Astrocyte of the cerebellum (primary cell): ENCODE data around the gene HEG1.

Experiments
- DNase-seq: peaks from one replicate; pipeline ENCODE4 v3.0.0-alpha.2; 2011; ENCODE audit warnings: low read depth
- H3K4me3 ChIP-seq: 2 replicates; pipeline ENCODE4 v1.5.1; 2011; ENCODE audit warnings: mild to moderate bottlenecking, low read depth, low read length, moderate library complexity
- CTCF ChIP-seq: IDR thresholded peaks from 2 replicates; pipeline ENCODE4 v1.5.1; 2012; ENCODE audit warnings: low read length, low read depth, moderate library complexity, mild to moderate bottlenecking; ENCODE audit errors: missing control alignments
- in situ Hi-C: cut with HindIII; loops from 2 replicates; pipeline ENCODE4 v1.10.0; 2017; ENCODE audit warnings: low sequenced_read_pairs

The HEG1 gene

GRCh38 chr3:124976383-124976782 is 79.4 kb downstream of the HEG1 start:
- DNase-seq, result no peak
- in situ Hi-C loops, result no loop called here

GRCh38 chr3:124974691-124975090 is 81.1 kb downstream of the HEG1 start:
- DNase-seq, result no peak
- in situ Hi-C loops, result no loop called here

More at GRCh38 chr3:124976383-124976782, 79.4 kb downstream of the HEG1 start:
- no peak for TF ChIP-seq CTCF
- H3K4me3 ChIP-seq, result no peak overlapping the region

GRCh38 chr3:124973290-124973689 is 82.5 kb downstream of the HEG1 start:
- no peak for DNase-seq
- in situ Hi-C loops, result no loop called here
- H3K4me3 ChIP-seq, result no peak overlapping the region
- no peak for TF ChIP-seq CTCF

More at GRCh38 chr3:124974691-124975090, 81.1 kb downstream of the HEG1 start:
- H3K4me3 ChIP-seq, result no peak overlapping the region
- no peak for TF ChIP-seq CTCF

GRCh38 chr3:124972457-124972856 is 83.3 kb downstream of the HEG1 start:
- DNase-seq, result no peak
- no peak for TF ChIP-seq CTCF
- in situ Hi-C loops, result no loop called here
- H3K4me3 ChIP-seq, result no peak overlapping the region

- DNase-seq, result no peak
- no peak for TF ChIP-seq CTCF
- in situ Hi-C loops, result no loop called here
- H3K4me3 ChIP-seq, result no peak overlapping the region
Measured at GRCh38 chr3:124969963-124970722, 85.7 kb downstream of the HEG1 start.

- no peak for DNase-seq
- no peak for TF ChIP-seq CTCF
- no peak overlapping the region for H3K4me3 ChIP-seq
- in situ Hi-C loops, result no loop called here
Measured at GRCh38 chr3:124969190-124969589, 86.6 kb downstream of the HEG1 start.
